Heart right ventricle (tissue), 16 donors: Measurements from ENCODE around the gene ANO10. TPM values are rescaled to one million over a fixed set of nuclear protein-coding genes. Genes with fewer than 3 reads are reported as not detected.
A peak's percentile ranks its signal among the peaks of the same experiment; 100 is the strongest.

Experiments
- ATAC-seq, 8 donors: fragments of 200-7000 bp; cut with Tn5 transposase; one replicate each; pipeline ENCODE4 v1.9.1; 2020; ENCODE audit warnings: mild to moderate bottlenecking in 8 of 8, moderate library complexity in 8 of 8, moderate number of reproducible peaks in 1 of 8
- DNase-seq, 2 donors: peaks; one replicate each; pipeline ENCODE4 v3.0.0-alpha.2; 2020
- H3K27ac ChIP-seq, 10 donors: fragments of 200-600 bp; sonication (generic) in 2 of 10; one replicate each; pipeline versions ENCODE4 v1.5.0 to v1.8.0; 2020 to 2022; ENCODE audit warnings: mild to moderate bottlenecking in 3 of 10
- H3K27me3 ChIP-seq, 7 donors: fragments of 200-600 bp; one replicate each; pipeline ENCODE4 v1.8.0; 2021 to 2022; ENCODE audit warnings: mild to moderate bottlenecking in 2 of 7
- H3K36me3 ChIP-seq, 9 donors: fragments of 200-600 bp; sonication (generic) in 1 of 9; one replicate each; pipeline versions ENCODE4 v1.5.0 to v1.8.0; 2020 to 2022; ENCODE audit warnings: mild to moderate bottlenecking in 2 of 9
- H3K4me1 ChIP-seq, 9 donors: fragments of 200-600 bp; sonication (generic) in 1 of 9; one replicate each; pipeline versions ENCODE4 v1.5.0 to v1.8.0; 2020 to 2022; ENCODE audit warnings: mild to moderate bottlenecking in 4 of 9
- H3K4me3 ChIP-seq, 10 donors: fragments of 200-600 bp; sonication (generic) in 2 of 10; one replicate each; pipeline versions ENCODE4 v1.5.0 to v1.8.0; 2020 to 2022; ENCODE audit warnings: mild to moderate bottlenecking in 7 of 10, moderate library complexity in 2 of 10
- H3K9me3 ChIP-seq, 11 donors: fragments of 200-600 bp in 10 of 11; sonication (generic) in 2 of 11; one replicate each; pipeline versions ENCODE4 v1.5.0 to v1.8.0; 2013 to 2022; ENCODE audit warnings: mild to moderate bottlenecking in 2 of 11, control low read depth in 1 of 11, moderate library complexity in 1 of 11
- CTCF ChIP-seq, 9 donors: fragments of 200-600 bp; sonication (generic) in 2 of 9; IDR thresholded peaks; one replicate each; pipeline versions ENCODE4 v1.5.0 to v1.8.0; 2021 to 2022; ENCODE audit warnings: antibody characterized with exemption in 9 of 9, mild to moderate bottlenecking in 5 of 9, moderate library complexity in 1 of 9
- WGBS, 2 donors: extraction: QIAGEN DNeasy Blood & Tissue Kit; methylation state at CpG; one replicate each; pipeline ENCODE4 v1.1.7; 2013; ENCODE audit warnings: inconsistent platforms in 1 of 2; 5-methylcytosine and 5-hydroxymethylcytosine counted together
- intact Hi-C, 10 donors: fragments of 100-400 bp; cut with DNase I; formaldehyde crosslinking; loops; one replicate each; pipeline versions ENCODE4 v1.11.1 to v1.14.2; 2022
- polyA plus RNA-seq, 2 donors: library from polyadenylated mRNA; stranded (reverse); fragments of 200-250 nt; gene quantifications; one replicate each; pipeline ENCODE4 v1.2.3, GENCODE V29; 2013
- total RNA-seq, 10 donors: library from RNA; stranded (reverse); fragmentation: NEBNext Ultra II Directional in 3 of 10; extraction: Animal tissue kit (Norgen Biotek cat#: 25700) in 3 of 10; gene quantifications; one replicate each; pipeline versions ENCODE4 v1.2.1 to v1.2.4, GENCODE V29; 2021 to 2023
- donor health status: Arrhythmogenic right ventricular cardiomyopathy.
- donor health status: ischemic (EF 13 %, LVEDD 7.1; RV severe dilation, severe dysfunction).
- donor health status: healthy with polysubstance abuse.
- donor health status: DM: no; HTN: yes; CAD: no.
- donor health status: DM: no; HTN: no; CAD: no.
- donor health status: ischemic (EF 25% LVEDD 6.9; RV normal size, moderate dysfunction).
- donor health status: ischemic (EF 25% LVEDD 5.7; RV mildly dilated, moderate dysfunction).
- donor health status: healthy.
- donor health status: DM: yes; HTN: yes; CAD: no.
- donor health status: Ischemic cardiomyopathy.
- donor health status: ischemic (EF 35%, LVEDD 5.7; RV mildly dilated, moderate dysfunction).
- donor health status: nonischemic (EF 11% LVEDD 7.7; RV severe dilation, severe dysfunction).
- donor health status: DM: yes; HTN: yes; CAD: no.
- donor health status: PGD.
- donor health status: ischemic (EF 29% LVEDD 5.4; RV normal size, mild dysfunction).
- donor health status: nonischemic (EF 23%, LVEDD 6.1; RV moderate dilation, normal function).

Gene ANO10
- total and polyA plus RNA-seq, 12 donors = 7.1 to 24.2 (median 13.3) TPM

GRCh38 chr3:43372007-43372740 is 249.6 kb downstream of the ANO10 start:
- DNase-seq = no peak
- H3K4me1 ChIP-seq = peaks cover 0 to 15% (median 0%) of the 10 kb centered on the region in 9 donors
- H3K36me3 ChIP-seq = no peaks in the 10 kb centered on the region
- TF ChIP-seq CTCF (IDR thresholded peaks at IDR 0.05) = no peak
- no peaks in the 10 kb centered on the region for H3K27me3 ChIP-seq
- H3K27ac ChIP-seq = no peak overlapping the region
- no peak overlapping the region for H3K4me3 ChIP-seq
- intact Hi-C loops = loop anchor here in 6 of 10 donors (10.0 kb wide), 4 partner anchors 133 to 217 kb away; no protein-coding TSS in a partner anchor
- H3K9me3 ChIP-seq = no peaks in the 10 kb centered on the region
- no peak for ATAC-seq
- 95 to 96% methylated on average over 10 of the region's 10 CpGs for WGBS, 2 donors

GRCh38 chr3:43371494-43371893 is 250.3 kb downstream of the ANO10 start:
- no peaks in the 10 kb centered on the region for H3K27me3 ChIP-seq
- no peak overlapping the region for H3K4me3 ChIP-seq
- H3K27ac ChIP-seq = no peak overlapping the region
- DNase-seq (no peak), ATAC-seq (no peak)
- 93 to 97% methylated on average over 3 of the region's 3 CpGs for WGBS, 2 donors
- no peak for TF ChIP-seq CTCF (IDR thresholded peaks at IDR 0.05)
- H3K4me1 ChIP-seq = peaks cover 0 to 15% (median 4%) of the 10 kb centered on the region in 9 donors
- intact Hi-C loops = loop anchor here in 6 of 10 donors (10.0 kb wide), 4 partner anchors 133 to 217 kb away; no protein-coding TSS in a partner anchor
- peaks cover 0 to 1% (median 0%) of the 10 kb centered on the region in 9 donors for H3K36me3 ChIP-seq
- H3K9me3 ChIP-seq = no peaks in the 10 kb centered on the region

GRCh38 chr3:43370293-43370980 is 251.4 kb downstream of the ANO10 start:
- WGBS, 2 donors = 77 to 79% methylated on average over 6 of the region's 6 CpGs
- Histone ChIP-seq H3K4me3 (no peak overlapping the region), H3K27ac (peak overlapping the region in 1 of 10 donors; percentile 56), H3K4me1 (peaks cover 0 to 19% (median 10%) of the 10 kb centered on the region in 9 donors), H3K27me3 (no peaks in the 10 kb centered on the region), H3K9me3 (no peaks in the 10 kb centered on the region), H3K36me3 (peaks cover 0 to 7% (median 0%) of the 10 kb centered on the region in 9 donors)
- intact Hi-C loops = loop anchor here in 6 of 10 donors (10.0 kb wide), 4 partner anchors 134 to 216 kb away; no protein-coding TSS in a partner anchor
- TF ChIP-seq CTCF (IDR thresholded peaks at IDR 0.05) = no peak
- no peak for ATAC-seq
- no peak for DNase-seq
